Measurements from ENCODE around the gene CDK17. TPM values are rescaled to one million over a fixed set of nuclear protein-coding genes. Genes with fewer than 3 reads are reported as not detected.

The CDK17 gene
- total RNA-seq, 1 experiment from 2014 or later, result 21.4 TPM

GRCh38 chr12:96246926-96247505 lies 153.2 kb downstream of the CDK17 start (continued):
- TF ChIP-seq, protein P1, sequence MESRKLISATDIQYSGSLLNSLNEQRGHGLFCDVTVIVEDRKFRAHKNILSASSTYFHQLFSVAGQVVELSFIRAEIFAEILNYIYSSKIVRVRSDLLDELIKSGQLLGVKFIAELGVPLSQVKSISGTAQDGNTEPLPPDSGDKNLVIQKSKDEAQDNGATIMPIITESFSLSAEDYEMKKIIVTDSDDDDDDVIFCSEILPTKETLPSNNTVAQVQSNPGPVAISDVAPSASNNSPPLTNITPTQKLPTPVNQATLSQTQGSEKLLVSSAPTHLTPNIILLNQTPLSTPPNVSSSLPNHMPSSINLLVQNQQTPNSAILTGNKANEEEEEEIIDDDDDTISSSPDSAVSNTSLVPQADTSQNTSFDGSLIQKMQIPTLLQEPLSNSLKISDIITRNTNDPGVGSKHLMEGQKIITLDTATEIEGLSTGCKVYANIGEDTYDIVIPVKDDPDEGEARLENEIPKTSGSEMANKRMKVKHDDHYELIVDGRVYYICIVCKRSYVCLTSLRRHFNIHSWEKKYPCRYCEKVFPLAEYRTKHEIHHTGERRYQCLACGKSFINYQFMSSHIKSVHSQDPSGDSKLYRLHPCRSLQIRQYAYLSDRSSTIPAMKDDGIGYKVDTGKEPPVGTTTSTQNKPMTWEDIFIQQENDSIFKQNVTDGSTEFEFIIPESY (IDR thresholded peaks at IDR 0.05; ENCODE audit: extremely low read depth, insufficient replicate concordance, low read length), result no peak

GRCh38 chr12:96244826-96245225 lies 155.4 kb downstream of the CDK17 start:
- Histone ChIP-seq H3K4me2 (ENCODE audit: low read length) (no peak overlapping the region), H3K4me3 (replicated peaks in 1 of 2; ENCODE audit: low read depth in 1 of 2, low read length in 2 of 2) (no peak overlapping the region), H3K9me2 (ENCODE audit: insufficient read depth) (no peaks in the 10 kb centered on the region), H3K9ac (ENCODE audit: low read length) (no peak overlapping the region), H2AFZ (ENCODE audit: low read depth, low read length, poor library complexity, severe bottlenecking) (no peak overlapping the region), H3K4me1 (ENCODE audit: control insufficient read depth in 1 of 2, insufficient read depth in 2 of 2, low read length in 2 of 2) (peaks cover 0 to 7% of the 10 kb centered on the region in 2 experiments; a peak in 1 of 4 replicates), H4K20me1 (ENCODE audit: insufficient read depth) (no peaks in the 10 kb centered on the region), H3K79me2 (ENCODE audit: insufficient read depth, low read length) (peaks cover 59% of the 10 kb centered on the region), H3K9me3 (ENCODE audit: control insufficient read depth in 1 of 2, insufficient read depth in 1 of 2, low read depth in 1 of 2, low read length in 2 of 2) (no peaks in the 10 kb centered on the region), H3K36me3 (ENCODE audit: control insufficient read depth in 1 of 2, insufficient read depth in 2 of 2, low read length in 2 of 2) (peaks cover 13 to 16% of the 10 kb centered on the region in 2 experiments; a peak in 3 of 4 replicates), H3K27ac (ENCODE audit: low read depth, low read length) (no peak overlapping the region), H3K27me3 (ENCODE audit: insufficient read depth, low read length) (no peaks in the 10 kb centered on the region)
- ChIA-PET POLR2A (interaction anchor here (0.7 kb wide), 1 partner anchor 196 kb away, joined by 3 read pairs; no protein-coding TSS in a partner anchor), CTCF (no interaction called here), RAD21 (ENCODE audit: low non-redundant PET in 1 of 2, low total read pairs in 2 of 2, uncharacterized antibody in 2 of 2, unreplicated experiment in 2 of 2) (no interaction called here)
- DNase-seq (ENCODE audit: low read depth, low spot score) (no peak), ATAC-seq (no peak)
- intact Hi-C loops (cut with micrococcal nuclease), result no loop called here
- no TSS peak for BruUV-seq (replicated peaks)
- TF ChIP-seq CEBPB (IDR thresholded peaks at IDR 0.05; ENCODE audit: low read depth) (no peak), POLR2AphosphoS5 (IDR thresholded peaks at IDR 0.05; ENCODE audit: low read depth, low read length) (no peak), EZH2phosphoT487 (IDR thresholded peaks at IDR 0.05; ENCODE audit: borderline replicate concordance) (no peak), SIN3A (IDR thresholded peaks at IDR 0.05; ENCODE audit: low read depth) (no peak), RAD21 (IDR thresholded peaks at IDR 0.05; ENCODE audit: low read depth) (no peak), SP1 (IDR thresholded peaks at IDR 0.05; ENCODE audit: low read depth) (no peak), YY1 (IDR thresholded peaks at IDR 0.05; ENCODE audit: extremely low read depth, insufficient replicate concordance, low read depth, low read length) (no peak), REST (IDR thresholded peaks at IDR 0.05; ENCODE audit: low read depth) (no peak), ZFX (IDR thresholded peaks at IDR 0.05) (no peak), EGR1 (IDR thresholded peaks at IDR 0.05; ENCODE audit: low read depth) (no peak), JUND (IDR thresholded peaks at IDR 0.05) (no peak), CTCF (IDR thresholded peaks at IDR 0.05 in 2 of 3, conservative IDR thresholded peaks at IDR 0.05 in 1 of 3; ENCODE audit: borderline replicate concordance in 1 of 3, insufficient read depth in 1 of 3, low read depth in 2 of 3, low read length in 2 of 3) (no peak), SRF (IDR thresholded peaks at IDR 0.05; ENCODE audit: low read depth) (no peak), CBX3 (IDR thresholded peaks at IDR 0.05; ENCODE audit: low read depth) (no peak), TCF7L2 (IDR thresholded peaks at IDR 0.05; ENCODE audit: borderline replicate concordance, extremely low read depth, insufficient read depth, insufficient read length) (no peak), ELF1 (IDR thresholded peaks at IDR 0.05; ENCODE audit: borderline replicate concordance, low read depth) (no peak), EZH2 (IDR thresholded peaks at IDR 0.05) (no peak)
- TF ChIP-seq, protein P2, sequence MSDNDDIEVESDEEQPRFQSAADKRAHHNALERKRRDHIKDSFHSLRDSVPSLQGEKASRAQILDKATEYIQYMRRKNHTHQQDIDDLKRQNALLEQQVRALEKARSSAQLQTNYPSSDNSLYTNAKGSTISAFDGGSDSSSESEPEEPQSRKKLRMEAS (IDR thresholded peaks at IDR 0.05), result no peak

Data from HCT116 (cell line).